Fibroblast of the aortic adventitia (primary cell): ENCODE data around the gene TRAK1. TPM values are rescaled to one million over a fixed set of nuclear protein-coding genes. Genes with fewer than 3 reads are reported as not detected.

Experiments used
- DNase-seq: peaks from one replicate; pipeline ENCODE4 v3.0.0-alpha.2; 2010; ENCODE audit warnings: low read depth
- H3K4me3 ChIP-seq: 2 replicates; pipeline ENCODE4 v1.5.1; 2011; ENCODE audit warnings: low read depth, mild to moderate bottlenecking, control low read depth, low read length, moderate library complexity
- total RNA-seq: library from RNA; depleted of rRNA; stranded (reverse); fragments of >200 nt; gene quantifications from 2 replicates; pipeline ENCODE4 v1.2.3, GENCODE V29; 2012; ENCODE audit warnings: low replicate concordance
- TF ChIP-seq, protein P1 (sequence below): IDR thresholded peaks from 2 replicates; pipeline ENCODE4 v1.5.1; 2011; ENCODE audit warnings: mild to moderate bottlenecking, low read length, control low read depth, inconsistent platforms; ENCODE audit not compliant: insufficient read depth

The TRAK1 gene
- total RNA-seq, 1 donor = 51.6 TPM

DNA sequence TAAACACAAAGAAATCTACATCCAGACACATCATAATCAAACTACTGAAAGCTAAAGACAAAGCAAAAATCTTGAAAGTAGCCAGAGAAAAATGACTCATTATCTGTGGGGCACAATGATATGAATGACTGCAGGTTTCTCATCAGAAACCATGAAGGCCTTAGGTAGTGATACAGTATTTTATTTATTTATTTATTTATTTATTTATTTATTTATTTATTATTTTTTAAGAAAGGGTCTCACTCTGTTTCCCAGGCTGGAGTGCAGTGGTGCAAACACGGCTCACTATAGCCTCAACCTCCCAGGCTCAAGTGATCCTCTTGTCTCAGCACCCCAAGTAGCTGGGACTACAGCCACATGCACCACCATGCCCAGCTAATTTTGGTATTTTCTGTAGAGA, 159.6 kb downstream of the TRAK1 start:
- DNase-seq = no peak
- TF ChIP-seq, protein P1, sequence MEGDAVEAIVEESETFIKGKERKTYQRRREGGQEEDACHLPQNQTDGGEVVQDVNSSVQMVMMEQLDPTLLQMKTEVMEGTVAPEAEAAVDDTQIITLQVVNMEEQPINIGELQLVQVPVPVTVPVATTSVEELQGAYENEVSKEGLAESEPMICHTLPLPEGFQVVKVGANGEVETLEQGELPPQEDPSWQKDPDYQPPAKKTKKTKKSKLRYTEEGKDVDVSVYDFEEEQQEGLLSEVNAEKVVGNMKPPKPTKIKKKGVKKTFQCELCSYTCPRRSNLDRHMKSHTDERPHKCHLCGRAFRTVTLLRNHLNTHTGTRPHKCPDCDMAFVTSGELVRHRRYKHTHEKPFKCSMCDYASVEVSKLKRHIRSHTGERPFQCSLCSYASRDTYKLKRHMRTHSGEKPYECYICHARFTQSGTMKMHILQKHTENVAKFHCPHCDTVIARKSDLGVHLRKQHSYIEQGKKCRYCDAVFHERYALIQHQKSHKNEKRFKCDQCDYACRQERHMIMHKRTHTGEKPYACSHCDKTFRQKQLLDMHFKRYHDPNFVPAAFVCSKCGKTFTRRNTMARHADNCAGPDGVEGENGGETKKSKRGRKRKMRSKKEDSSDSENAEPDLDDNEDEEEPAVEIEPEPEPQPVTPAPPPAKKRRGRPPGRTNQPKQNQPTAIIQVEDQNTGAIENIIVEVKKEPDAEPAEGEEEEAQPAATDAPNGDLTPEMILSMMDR = no peak
- H3K4me3 ChIP-seq = no peak overlapping the region

DNA sequence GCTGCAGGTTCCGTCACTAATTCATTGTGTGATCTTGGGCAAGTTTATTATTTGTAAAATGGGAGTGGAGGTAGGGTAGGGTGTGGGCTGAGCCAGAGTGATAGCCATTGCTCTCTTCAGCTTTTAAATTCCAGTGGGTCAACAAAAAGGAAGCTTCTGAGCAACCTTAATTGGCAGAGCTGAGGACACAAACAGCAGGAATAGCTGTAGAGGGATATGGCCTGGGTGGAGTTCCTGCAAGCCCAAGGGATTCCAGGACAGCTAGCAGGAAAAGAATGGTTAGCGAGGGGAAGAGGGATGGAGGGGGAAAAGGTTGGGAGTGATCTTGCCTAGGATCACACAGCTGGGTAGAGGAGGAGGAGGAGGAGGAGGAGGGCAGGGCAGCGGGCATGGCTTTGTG, 163.4 kb downstream of the TRAK1 start:
- no peak overlapping the region for H3K4me3 ChIP-seq
- DNase-seq = no peak
- TF ChIP-seq, protein P1 = no peak

GRCh38 chr3:42256135-42256819, 165.1 kb downstream of the TRAK1 start:
- no peak overlapping the region for H3K4me3 ChIP-seq
- DNase-seq = peak; percentile 45
- TF ChIP-seq, protein P1 = no peak

DNA sequence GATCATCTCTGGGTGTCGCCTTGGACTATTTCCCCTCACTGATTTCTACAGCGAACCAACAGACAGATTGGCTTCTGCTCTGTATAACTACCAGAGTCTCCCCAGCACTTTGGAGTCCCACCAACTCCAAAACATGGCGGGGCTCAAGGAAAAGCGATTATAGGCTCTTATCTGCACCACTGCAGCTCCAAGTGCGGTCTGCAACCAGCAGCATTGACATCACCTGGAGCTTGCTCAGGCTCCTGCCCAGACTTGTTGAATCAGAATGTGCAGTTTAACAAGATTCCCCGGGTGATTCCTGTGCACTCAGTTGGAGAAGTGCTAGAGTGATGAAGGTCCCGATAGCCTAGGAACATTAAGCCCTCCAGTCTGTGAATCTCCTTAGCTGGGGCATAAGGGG, 165.8 kb downstream of the TRAK1 start:
- TF ChIP-seq, protein P1 = no peak
- no peak overlapping the region for H3K4me3 ChIP-seq

GRCh38 chr3:42262525-42262924, 171.4 kb downstream of the TRAK1 start:
- no peak overlapping the region for H3K4me3 ChIP-seq
- TF ChIP-seq, protein P1 = no peak
- peak; percentile 88 for DNase-seq

More for the DNA sequence above, 165.8 kb downstream of the TRAK1 start:
- DNase-seq = no peak

- peak overlapping the region; percentile 28 for H3K4me3 ChIP-seq
- no peak for DNase-seq
- TF ChIP-seq, protein P1 = no peak
Measured at GRCh38 chr3:42263354-42264346, 172.5 kb downstream of the TRAK1 start.
